Subcutaneous adipose tissue (tissue), 4 donors: ENCODE data around the gene GPC3. TPM values are rescaled to one million over a fixed set of nuclear protein-coding genes. Genes with fewer than 3 reads are reported as not detected.

Experiments used
- CTCF ChIP-seq: fragments of 450-650 bp; IDR thresholded peaks from one replicate; pipeline ENCODE4 v1.5.1; 2016; ENCODE audit warnings: low read depth, mild to moderate bottlenecking, control low read depth, antibody characterized with exemption, moderate library complexity
- small RNA-seq: library from RNA; depleted of rRNA; stranded (forward); fragments of <200 nt; gene quantifications from one replicate; pipeline ENCODE3, GENCODE V24; 2016
- total RNA-seq, 4 donors: library from RNA; depleted of rRNA; stranded (reverse); fragments of >200 nt; gene quantifications; one replicate each; pipeline ENCODE4 v1.1.0, GENCODE V29; 2016

Gene GPC3
- total RNA-seq, 4 donors from 2014 or later: 61.8 to 142 (median 84.5) TPM

GRCh38 chrX:133493366-133493765, 492.0 kb downstream of the GPC3 start:
- no peak for TF ChIP-seq CTCF

- no peak for TF ChIP-seq CTCF
These were observed 494.4 kb downstream of the GPC3 start for GRCh38 chrX:133490955-133491354.

Small RNA genes lying within 50 kb of the gene (small RNA-seq; reads per million reads assigned to genes)
- gene RNU6-203P: not detected
